Omental fat pad (tissue), 4 donors: ENCODE data around the gene TRPC4. TPM values are rescaled to one million over a fixed set of nuclear protein-coding genes. Genes with fewer than 3 reads are reported as not detected.

ENCODE experiments used
- ATAC-seq: fragments of 150-250 bp; one replicate; pipeline ENCODE4 v1.9.1; 2016; ENCODE audit warnings: mild to moderate bottlenecking, moderate library complexity; ENCODE audit not compliant: low FRiP score
- DNase-seq: peaks from one replicate; pipeline ENCODE4 v3.0.0-alpha.2; 2019; ENCODE audit warnings: low spot score
- CTCF ChIP-seq, 3 donors: fragments of 450-650 bp; IDR thresholded peaks; one replicate each; pipeline ENCODE4 v1.5.1; 2016 to 2017; ENCODE audit warnings: antibody characterized with exemption in 3 of 3, mild to moderate bottlenecking in 3 of 3, moderate library complexity in 2 of 3
- total RNA-seq, 4 donors: library from RNA; depleted of rRNA; stranded (reverse); fragments of >200 nt; gene quantifications; one replicate each; pipeline ENCODE4 v1.1.0, GENCODE V29; 2016

TRPC4 gene
- total RNA-seq, 4 donors from 2014 or later, result 0.56 to 1.4 (median 0.95) TPM

- ATAC-seq (no peak), DNase-seq (no peak)
- TF ChIP-seq CTCF (IDR thresholded peaks at IDR 0.05), result no peak
These were observed 260.7 kb downstream of the TRPC4 start for GRCh38 chr13:37608750-37609339.

- no peak for ATAC-seq
- no peak for DNase-seq
- peak in 1 of 3 donors; percentile 13 for TF ChIP-seq CTCF (IDR thresholded peaks at IDR 0.05)
These were observed 266.7 kb downstream of the TRPC4 start for GRCh38 chr13:37602733-37603381.

GRCh38 chr13:37601648-37602440 lies 267.7 kb downstream of the TRPC4 start:
- no peak for TF ChIP-seq CTCF (IDR thresholded peaks at IDR 0.05)
- DNase-seq (no peak), ATAC-seq (no peak)

GRCh38 chr13:37599519-37599918 lies 270.1 kb downstream of the TRPC4 start:
- ATAC-seq (no peak), DNase-seq (no peak)
- no peak for TF ChIP-seq CTCF (IDR thresholded peaks at IDR 0.05)

GRCh38 chr13:37598597-37598996 lies 271.0 kb downstream of the TRPC4 start, which contains the start of gene POSTN:
Gene POSTN (minus strand): TSS chr13:37598768. CDS start chr13:37598726, 42 bp downstream.
- DNase-seq, result no peak
- TF ChIP-seq CTCF (IDR thresholded peaks at IDR 0.05), result no peak
- no peak for ATAC-seq

GRCh38 chr13:37597477-37598025 lies 272.0 kb downstream of the TRPC4 start:
- ATAC-seq (no peak), DNase-seq (no peak)
- TF ChIP-seq CTCF (IDR thresholded peaks at IDR 0.05), result no peak
